GM19193 (cell line): Measurements from ENCODE around the gene NTN5.
A peak's percentile ranks its signal among the peaks of the same experiment; 100 is the strongest.

ENCODE experiments used
- POLR2A ChIP-seq: IDR thresholded peaks from 4 replicates; pipeline ENCODE4 v1.6.1; 2011; ENCODE audit not compliant: insufficient read depth, insufficient read length; ENCODE audit errors: extremely low read depth

The NTN5 gene

DNA sequence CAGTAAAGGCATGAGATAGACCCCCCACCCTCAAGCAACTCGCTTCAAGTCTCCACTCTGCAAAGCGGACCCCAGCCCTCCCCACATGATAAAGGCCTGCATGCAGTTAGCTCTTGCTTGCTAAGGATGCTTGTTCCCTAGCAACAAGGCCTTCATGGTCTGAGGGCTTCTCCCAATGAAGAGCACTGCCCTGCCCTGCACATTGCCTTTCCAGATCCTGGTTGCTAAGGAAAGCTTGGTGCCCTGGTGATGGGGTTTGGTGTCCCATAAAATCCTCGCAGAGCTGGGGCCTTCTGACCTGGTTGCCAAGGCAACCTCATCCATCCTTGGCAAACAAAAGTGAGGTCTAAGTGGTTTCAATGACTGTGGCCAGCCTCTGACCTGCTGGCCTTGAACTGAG, 41.6 kb downstream of the NTN5 start:
- TF ChIP-seq POLR2A = no peak

DNA sequence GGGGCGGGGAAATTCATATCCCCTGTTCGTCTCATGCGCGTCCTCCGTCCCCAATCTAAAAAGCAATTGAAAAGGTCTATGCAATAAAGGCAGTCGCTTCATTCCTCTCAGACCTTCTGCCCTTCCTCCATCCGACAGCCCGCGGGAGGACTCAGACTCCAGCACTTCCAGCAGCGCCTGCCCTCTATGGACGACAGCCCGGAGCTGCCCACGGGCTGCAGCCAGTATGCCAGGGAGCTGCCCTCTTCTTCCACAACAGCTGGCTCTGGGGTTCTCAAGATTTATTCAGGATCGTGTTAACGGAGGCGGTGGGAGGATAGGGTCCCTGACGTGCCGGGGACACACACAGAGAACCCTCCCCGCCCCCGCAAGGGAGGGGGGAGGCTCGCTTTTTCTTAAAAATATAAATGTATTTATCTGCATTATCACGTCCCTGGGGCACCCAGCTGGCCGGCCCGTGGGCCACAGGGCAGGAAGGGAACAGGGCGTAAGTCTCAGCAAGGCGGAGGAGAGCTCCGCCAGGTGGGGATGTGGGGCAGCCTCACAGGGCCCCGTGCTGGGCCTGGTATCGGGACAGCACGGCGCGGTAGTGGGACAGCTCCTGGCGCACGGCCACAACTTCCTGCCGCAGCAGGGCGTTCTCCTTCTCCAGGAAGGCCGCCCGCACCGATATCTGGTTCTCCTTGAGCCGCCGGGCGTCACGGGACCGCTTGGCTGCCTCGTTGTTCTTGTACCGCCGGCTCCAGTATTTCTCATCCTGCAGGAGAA, 42.3 kb downstream of the NTN5 start:
- no peak for TF ChIP-seq POLR2A

DNA sequence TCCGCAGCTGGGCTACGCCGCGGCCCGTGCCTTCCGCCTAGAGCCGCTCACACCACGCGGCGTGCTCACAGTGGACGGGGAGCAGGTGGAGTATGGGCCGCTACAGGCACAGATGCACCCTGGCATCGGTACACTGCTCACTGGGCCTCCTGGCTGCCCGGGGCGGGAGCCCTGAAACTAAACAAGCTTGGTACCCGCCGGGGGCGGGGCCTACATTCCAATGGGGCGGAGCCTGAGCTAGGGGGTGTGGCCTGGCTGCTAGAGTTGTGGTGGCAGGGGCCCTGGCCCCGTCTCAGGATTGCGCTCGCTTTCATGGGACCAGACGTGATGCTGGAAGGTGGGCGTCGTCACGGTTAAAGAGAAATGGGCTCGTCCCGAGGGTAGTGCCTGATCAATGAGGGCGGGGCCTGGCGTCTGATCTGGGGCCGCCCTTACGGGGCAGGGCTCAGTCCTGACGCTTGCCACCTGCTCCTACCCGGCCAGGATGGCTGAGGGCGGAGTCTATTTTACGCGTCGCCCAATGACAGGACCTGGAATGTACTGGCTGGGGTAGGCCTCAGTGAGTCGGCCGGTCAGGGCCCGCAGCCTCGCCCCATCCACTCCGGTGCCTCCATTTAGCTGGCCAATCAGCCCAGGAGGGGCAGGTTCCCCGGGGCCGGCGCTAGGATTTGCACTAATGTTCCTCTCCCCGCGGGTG, 43.1 kb downstream of the NTN5 start:
- no peak for TF ChIP-seq POLR2A

DNA sequence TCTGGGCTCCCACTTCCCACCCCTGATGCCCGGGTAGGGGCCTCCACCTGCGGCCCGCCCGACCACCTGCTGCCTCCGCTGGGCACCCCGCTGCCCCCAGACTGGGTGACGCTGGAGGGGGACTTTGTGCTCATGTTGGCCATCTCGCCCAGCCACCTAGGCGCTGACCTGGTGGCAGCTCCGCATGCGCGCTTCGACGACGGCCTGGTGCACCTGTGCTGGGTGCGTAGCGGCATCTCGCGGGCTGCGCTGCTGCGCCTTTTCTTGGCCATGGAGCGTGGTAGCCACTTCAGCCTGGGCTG, 43.6 kb downstream of the NTN5 start:
- TF ChIP-seq POLR2A = no peak

DNA sequence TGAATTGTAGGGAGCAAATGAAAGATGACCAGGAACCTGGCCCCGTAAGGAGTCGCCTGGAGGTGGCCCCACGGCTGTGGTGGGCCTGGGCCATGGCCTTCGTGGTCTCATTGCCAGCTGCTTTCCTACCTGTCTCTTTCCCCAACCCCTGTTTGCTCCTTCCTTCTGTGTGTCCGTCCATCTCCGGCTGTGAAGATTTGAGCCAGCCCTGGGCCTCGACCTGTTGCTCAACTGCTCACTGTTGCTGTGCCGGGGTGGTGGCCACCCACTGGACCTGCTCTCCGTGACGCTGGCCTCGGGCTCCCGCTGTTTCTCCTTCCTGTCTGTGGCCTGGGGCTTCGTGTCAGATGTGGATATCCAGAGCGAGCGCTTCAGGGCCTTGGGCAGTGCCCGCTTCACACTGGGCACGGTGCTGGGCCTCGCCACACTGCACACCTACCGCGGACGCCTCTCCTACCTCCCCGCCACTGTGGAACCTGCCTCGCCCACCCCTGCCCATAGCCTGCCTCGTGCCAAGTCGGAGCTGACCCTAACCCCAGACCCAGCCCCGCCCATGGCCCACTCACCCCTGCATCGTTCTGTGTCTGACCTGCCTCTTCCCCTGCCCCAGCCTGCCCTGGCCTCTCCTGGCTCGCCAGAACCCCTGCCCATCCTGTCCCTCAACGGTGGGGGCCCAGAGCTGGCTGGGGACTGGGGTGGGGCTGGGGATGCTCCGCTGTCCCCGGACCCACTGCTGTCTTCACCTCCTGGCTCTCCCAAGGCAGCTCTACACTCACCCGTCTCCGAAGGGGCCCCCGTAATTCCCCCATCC, 44.1 kb downstream of the NTN5 start:
- no peak for TF ChIP-seq POLR2A

DNA sequence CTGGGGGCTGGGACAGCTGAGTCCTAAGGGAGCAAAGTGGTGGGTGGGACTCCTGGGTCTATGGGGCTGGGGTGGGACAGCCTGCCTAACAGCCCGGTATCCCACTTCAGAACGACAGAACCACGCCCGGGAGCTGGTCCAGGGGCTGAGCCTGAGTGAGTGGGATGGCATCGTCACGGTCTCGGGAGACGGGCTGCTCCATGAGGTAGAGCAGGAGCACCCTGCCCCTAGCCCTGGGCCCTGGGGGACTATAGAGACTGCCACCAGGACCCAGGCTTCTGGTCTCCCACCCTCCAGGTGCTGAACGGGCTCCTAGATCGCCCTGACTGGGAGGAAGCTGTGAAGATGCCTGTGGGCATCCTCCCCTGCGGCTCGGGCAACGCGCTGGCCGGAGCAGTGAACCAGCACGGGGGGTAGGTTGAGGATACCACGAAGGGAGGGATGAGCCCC, 44.9 kb downstream of the NTN5 start:
- TF ChIP-seq POLR2A = no peak

DNA sequence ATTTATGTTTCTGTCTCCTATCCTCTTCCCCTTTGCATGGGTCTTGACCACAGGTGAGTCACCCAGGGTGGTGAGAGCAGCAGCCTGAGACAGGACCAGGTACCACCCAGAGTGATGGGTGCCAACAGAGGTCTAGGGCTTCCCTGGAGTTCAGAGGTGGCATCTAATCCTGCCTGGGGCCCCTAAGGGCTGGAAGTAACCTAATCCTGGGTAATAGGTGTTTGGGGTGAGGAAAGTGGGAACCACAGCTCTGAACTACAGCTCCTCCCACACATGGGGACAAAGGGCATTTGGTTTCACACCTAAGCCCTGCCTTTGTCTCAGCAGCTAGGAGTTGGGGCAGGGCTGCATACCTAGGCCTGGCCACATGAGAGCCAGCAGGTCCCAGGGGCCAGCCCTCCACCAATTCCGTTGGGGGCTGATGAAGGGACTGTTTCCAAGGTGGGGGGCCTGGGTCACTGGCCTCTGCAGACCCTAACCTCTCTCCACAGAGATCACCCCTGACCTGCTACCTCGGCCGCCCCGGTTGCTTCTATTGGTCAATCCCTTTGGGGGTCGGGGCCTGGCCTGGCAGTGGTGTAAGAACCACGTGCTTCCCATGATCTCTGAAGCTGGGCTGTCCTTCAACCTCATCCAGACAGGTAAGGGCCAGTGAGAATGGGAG, 45.5 kb downstream of the NTN5 start:
- TF ChIP-seq POLR2A = no peak

DNA sequence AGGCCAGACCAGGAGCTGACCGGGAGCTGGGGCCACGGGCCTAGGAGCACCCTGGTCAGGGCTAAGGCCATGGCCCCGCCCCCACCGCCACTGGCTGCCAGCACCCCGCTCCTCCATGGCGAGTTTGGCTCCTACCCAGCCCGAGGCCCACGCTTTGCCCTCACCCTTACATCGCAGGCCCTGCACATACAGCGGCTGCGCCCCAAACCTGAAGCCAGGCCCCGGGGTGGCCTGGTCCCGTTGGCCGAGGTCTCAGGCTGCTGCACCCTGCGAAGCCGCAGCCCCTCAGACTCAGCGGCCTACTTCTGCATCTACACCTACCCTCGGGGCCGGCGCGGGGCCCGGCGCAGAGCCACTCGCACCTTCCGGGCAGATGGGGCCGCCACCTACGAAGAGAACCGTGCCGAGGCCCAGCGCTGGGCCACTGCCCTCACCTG, 46.9 kb downstream of the NTN5 start:
- TF ChIP-seq POLR2A = no peak

DNA sequence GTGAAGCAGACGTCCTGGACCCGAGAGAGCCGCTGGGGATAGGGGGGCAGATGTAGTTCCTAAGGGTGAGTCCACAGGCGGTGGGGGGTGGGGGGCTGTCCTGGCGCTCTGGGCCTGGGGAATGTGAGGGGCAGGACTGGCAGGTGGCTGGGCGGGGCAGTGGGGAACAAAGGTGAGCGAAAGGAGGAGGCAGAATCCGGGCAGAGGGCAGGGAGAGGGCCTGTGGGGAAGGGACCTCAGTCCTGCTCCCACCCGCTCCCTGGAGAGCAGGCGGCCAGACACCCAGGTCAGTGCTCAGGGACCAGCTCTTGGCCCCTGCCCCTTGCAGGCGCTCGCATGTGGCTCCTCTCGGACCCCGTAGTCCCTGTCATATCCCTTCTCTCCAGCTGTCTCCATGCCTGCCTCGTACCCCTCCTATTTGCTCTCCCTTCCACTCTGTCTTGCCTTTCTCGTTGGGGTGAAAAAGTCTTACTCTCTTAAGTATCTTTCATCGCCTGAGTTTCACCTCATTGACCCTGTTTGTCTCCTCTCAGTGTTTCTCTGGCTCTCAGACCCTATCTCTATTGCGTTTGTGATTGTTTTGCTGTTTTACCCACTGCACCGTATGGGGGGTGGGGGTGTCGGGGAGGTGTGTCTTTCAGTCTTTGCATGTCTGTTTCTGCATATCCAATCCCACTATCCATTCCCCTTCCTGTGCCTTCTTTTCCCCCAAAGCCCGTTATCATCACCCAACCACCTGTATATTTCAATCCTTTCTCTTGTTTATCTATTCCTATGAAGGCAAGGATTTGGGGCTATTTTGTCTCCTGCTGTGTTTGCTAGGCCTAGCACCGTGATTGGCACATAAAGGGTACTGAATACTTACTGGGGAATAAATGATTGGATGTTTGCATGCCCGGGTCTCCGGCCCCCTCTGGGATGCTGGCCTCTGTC, 47.8 kb downstream of the NTN5 start:
- TF ChIP-seq POLR2A = no peak

DNA sequence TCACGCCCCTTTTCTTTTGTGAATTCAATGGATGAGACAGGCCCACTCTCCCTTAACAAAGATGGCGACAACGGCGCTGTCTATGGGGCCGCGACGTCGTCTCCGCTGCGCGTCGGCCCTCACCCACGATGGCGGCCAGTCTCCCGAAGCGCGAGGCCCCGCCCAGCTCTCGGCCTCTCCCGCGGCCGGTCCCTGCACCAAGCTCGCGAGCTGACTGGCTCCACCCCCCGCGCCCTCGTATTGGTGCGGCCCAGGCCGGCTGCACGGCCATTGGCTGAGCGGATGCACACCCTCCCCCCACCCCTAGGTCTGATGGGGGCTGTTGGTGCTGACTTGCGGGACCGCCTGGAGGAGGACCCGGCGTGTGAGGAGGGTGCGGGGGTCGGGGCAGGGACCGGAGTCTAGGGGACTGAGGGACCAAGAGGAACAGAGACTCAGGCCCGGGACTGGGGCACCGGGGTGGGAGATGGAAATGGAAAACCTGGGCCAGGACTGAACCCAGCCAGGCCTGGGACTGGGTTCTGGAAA, 48.7 kb downstream of the NTN5 start:
- peak; percentile 51 for TF ChIP-seq POLR2A

DNA sequence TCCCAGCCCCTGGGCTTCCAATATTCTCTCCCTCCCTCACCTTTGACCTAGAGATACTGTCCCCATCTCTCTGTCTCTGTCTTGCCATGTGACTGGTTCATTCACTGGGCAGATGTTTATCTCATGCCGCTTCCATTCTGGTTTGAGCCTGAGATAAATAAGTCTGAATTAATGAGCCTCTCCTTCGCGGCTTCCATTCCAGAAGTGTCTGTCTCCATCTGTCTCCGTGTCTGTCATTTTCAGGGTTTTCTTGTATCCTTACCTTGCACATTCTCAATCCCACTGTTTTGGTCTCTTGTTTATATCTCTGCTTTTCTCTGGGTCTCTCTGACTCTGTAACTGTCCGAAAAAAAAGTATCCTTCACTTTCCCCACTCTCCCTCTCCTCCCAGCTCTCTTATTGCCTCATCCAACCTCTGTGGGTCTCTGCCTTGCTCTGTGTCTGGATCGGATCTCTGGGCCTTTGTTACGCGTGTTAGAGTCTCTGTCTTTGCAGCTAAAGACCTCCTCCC, 49.2 kb downstream of the NTN5 start:
- no peak for TF ChIP-seq POLR2A

DNA sequence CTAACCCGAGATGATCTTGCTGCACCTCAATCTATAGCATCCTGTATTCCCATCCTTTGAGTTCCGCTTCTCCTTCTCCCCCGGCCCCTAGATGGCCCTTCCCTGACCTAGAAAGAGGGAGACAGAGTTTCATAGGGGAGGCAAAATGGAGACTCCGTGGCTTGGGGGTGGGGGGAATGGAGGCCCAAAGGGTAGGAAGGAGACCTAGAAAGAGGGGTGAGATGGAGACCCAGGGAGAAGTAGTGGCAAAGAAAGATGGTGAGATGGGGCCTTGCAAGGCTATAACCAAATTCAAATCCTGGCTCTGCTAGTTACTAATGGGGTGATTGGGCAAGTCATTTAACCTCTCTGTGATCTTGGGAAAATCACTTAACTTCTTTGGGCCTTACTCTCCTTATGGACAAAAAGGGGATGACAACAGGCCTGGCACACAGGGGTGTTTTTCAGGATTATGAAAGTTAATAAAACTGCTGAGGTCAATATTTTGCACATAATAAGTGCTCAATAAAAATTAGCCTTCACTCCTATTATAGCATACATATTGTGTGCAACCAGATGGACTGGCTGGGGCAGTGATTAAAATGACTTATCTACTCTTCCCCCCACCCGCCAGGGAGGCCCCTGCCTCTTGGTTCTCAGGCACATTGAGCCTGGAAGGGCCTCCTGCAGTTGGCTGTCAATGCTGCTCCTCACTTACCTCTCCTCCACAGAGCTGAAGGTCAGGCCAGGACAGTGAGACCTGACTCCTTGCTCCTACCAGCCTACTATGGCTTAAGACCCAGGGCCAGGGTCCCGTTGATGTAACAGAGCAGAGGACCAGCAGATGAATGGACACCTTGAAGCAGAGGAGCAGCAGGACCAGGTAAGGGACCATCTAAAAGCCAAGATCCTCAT, 52.9 kb downstream of the NTN5 start:
- TF ChIP-seq POLR2A = no peak
